ENCODE data around the gene CNTN3.

GRCh38 chr3:74617776-74618175 lies 3.3 kb upstream of the CNTN3 start:
- TF ChIP-seq CTCF (IDR thresholded peaks at IDR 0.05; ENCODE audit: poor library complexity) (no peak), EZH2 (IDR thresholded peaks at IDR 0.05; ENCODE audit: borderline replicate concordance) (no peak)
